HEK293 (cell line): Measurements from ENCODE around the gene TRPM8.

ENCODE experiments used
- OVOL3 ChIP-seq: fragments of 450-650 bp; formaldehyde crosslinking; IDR thresholded peaks from 2 replicates; pipeline ENCODE4 v1.5.1; 2016; ENCODE audit warnings: missing biosample characterization, missing genetic modification characterization
- SCRT2 ChIP-seq: fragments of 450-650 bp; formaldehyde crosslinking; IDR thresholded peaks from 2 replicates; pipeline ENCODE4 v1.5.1; 2016; ENCODE audit warnings: missing biosample characterization, missing genetic modification characterization
- SP7 ChIP-seq: fragments of 450-650 bp; formaldehyde crosslinking; IDR thresholded peaks from 2 replicates; pipeline ENCODE4 v1.5.1; 2016; ENCODE audit warnings: missing biosample characterization, missing genetic modification characterization
- TCF7L2 ChIP-seq: IDR thresholded peaks from 2 replicates; pipeline ENCODE4 v1.6.1; 2011; ENCODE audit warnings: low read depth, mild to moderate bottlenecking, inconsistent platforms, low read length, moderate library complexity, borderline replicate concordance
- TRIM28 ChIP-seq: IDR thresholded peaks from 2 replicates; pipeline ENCODE4 v1.6.1; 2011; ENCODE audit warnings: low read length, control low read depth, borderline replicate concordance
- ZBTB26 ChIP-seq: fragments of 450-650 bp; formaldehyde crosslinking; optimal IDR thresholded peaks from 2 replicates; pipeline ENCODE3; 2016; ENCODE audit warnings: missing biosample characterization, mild to moderate bottlenecking, missing genetic modification characterization
- ZFP41 ChIP-seq: fragments of 450-650 bp; formaldehyde crosslinking; IDR thresholded peaks from 2 replicates; pipeline ENCODE4 v1.5.1; 2016; ENCODE audit warnings: missing biosample characterization, missing genetic modification characterization, borderline replicate concordance
- ZFP69B ChIP-seq: fragments of 450-650 bp; formaldehyde crosslinking; IDR thresholded peaks from 2 replicates; pipeline ENCODE4 v1.5.1; 2016; ENCODE audit warnings: missing biosample characterization, missing genetic modification characterization
- ZNF138 ChIP-seq: fragments of 450-650 bp; formaldehyde crosslinking; IDR thresholded peaks from 2 replicates; pipeline ENCODE4 v1.5.1; 2016; ENCODE audit warnings: missing biosample characterization, missing genetic modification characterization, borderline replicate concordance
- ZNF174 ChIP-seq: fragments of 450-650 bp; formaldehyde crosslinking; IDR thresholded peaks from 2 replicates; pipeline ENCODE4 v1.5.0; 2017; ENCODE audit warnings: missing biosample characterization, mild to moderate bottlenecking, missing genetic modification characterization
- ZNF211 ChIP-seq: fragments of 450-650 bp; formaldehyde crosslinking; IDR thresholded peaks from 2 replicates; pipeline ENCODE4 v1.5.1; 2016; ENCODE audit warnings: low read depth, missing biosample characterization, missing genetic modification characterization
- ZNF26 ChIP-seq: fragments of 450-650 bp; formaldehyde crosslinking; IDR thresholded peaks from 2 replicates; pipeline ENCODE4 v1.5.1; 2016; ENCODE audit warnings: missing biosample characterization, missing genetic modification characterization
- ZNF324 ChIP-seq: fragments of 450-650 bp; formaldehyde crosslinking; IDR thresholded peaks from 2 replicates; pipeline ENCODE4 v1.5.1; 2016; ENCODE audit warnings: missing biosample characterization, missing genetic modification characterization
- ZNF416 ChIP-seq: fragments of 450-650 bp; formaldehyde crosslinking; IDR thresholded peaks from 2 replicates; pipeline ENCODE4 v1.5.1; 2016; ENCODE audit warnings: missing biosample characterization, missing genetic modification characterization
- ZNF510 ChIP-seq: fragments of 450-650 bp; formaldehyde crosslinking; IDR thresholded peaks from 2 replicates; pipeline ENCODE4 v1.5.1; 2018; ENCODE audit warnings: mild to moderate bottlenecking, missing genetic modification characterization, missing biosample characterization; ENCODE audit not compliant: insufficient replicate concordance
- ZNF548 ChIP-seq: fragments of 450-650 bp; formaldehyde crosslinking; IDR thresholded peaks from 2 replicates; pipeline ENCODE4 v1.5.1; 2016; ENCODE audit warnings: missing biosample characterization, missing genetic modification characterization
- ZNF555 ChIP-seq: fragments of 450-650 bp; formaldehyde crosslinking; conservative IDR thresholded peaks from 2 replicates; pipeline ENCODE4 v1.5.1; 2017; ENCODE audit warnings: missing biosample characterization, mild to moderate bottlenecking, missing genetic modification characterization, inconsistent platforms
- ZNF623 ChIP-seq: fragments of 450-650 bp; formaldehyde crosslinking; IDR thresholded peaks from 2 replicates; pipeline ENCODE4 v1.5.1; 2016; ENCODE audit warnings: missing biosample characterization, missing genetic modification characterization
- ZNF639 ChIP-seq: fragments of 450-650 bp; formaldehyde crosslinking; IDR thresholded peaks from 2 replicates; pipeline ENCODE4 v1.5.1; 2016; ENCODE audit warnings: missing biosample characterization, missing genetic modification characterization
- ZNF701 ChIP-seq: fragments of 450-650 bp; formaldehyde crosslinking; IDR thresholded peaks from 2 replicates; pipeline ENCODE4 v1.5.1; 2016; ENCODE audit warnings: missing biosample characterization, missing genetic modification characterization
- ZSCAN5A ChIP-seq: fragments of 450-650 bp; formaldehyde crosslinking; IDR thresholded peaks from 2 replicates; pipeline ENCODE4 v1.5.1; 2016; ENCODE audit warnings: missing biosample characterization, missing genetic modification characterization
- TF ChIP-seq, protein P1 (sequence below): fragments of 450-650 bp; formaldehyde crosslinking; conservative IDR thresholded peaks from 2 replicates; pipeline ENCODE4 v1.5.1; 2016; ENCODE audit warnings: low read depth, missing biosample characterization, missing genetic modification characterization
- TF ChIP-seq, protein P2 (sequence below): fragments of 450-650 bp; formaldehyde crosslinking; IDR thresholded peaks from 2 replicates; pipeline ENCODE4 v1.5.1; 2016; ENCODE audit warnings: missing biosample characterization, missing genetic modification characterization
- TF ChIP-seq, protein P3 (sequence below): fragments of 450-650 bp; IDR thresholded peaks from 2 replicates; pipeline ENCODE4 v1.5.1; 2018; ENCODE audit warnings: missing biosample characterization, mild to moderate bottlenecking, missing genetic modification characterization

Gene TRPM8

GRCh38 chr2:234003972-234004617 is 86.9 kb downstream of the TRPM8 start (continued):
- TF ChIP-seq, protein P1, sequence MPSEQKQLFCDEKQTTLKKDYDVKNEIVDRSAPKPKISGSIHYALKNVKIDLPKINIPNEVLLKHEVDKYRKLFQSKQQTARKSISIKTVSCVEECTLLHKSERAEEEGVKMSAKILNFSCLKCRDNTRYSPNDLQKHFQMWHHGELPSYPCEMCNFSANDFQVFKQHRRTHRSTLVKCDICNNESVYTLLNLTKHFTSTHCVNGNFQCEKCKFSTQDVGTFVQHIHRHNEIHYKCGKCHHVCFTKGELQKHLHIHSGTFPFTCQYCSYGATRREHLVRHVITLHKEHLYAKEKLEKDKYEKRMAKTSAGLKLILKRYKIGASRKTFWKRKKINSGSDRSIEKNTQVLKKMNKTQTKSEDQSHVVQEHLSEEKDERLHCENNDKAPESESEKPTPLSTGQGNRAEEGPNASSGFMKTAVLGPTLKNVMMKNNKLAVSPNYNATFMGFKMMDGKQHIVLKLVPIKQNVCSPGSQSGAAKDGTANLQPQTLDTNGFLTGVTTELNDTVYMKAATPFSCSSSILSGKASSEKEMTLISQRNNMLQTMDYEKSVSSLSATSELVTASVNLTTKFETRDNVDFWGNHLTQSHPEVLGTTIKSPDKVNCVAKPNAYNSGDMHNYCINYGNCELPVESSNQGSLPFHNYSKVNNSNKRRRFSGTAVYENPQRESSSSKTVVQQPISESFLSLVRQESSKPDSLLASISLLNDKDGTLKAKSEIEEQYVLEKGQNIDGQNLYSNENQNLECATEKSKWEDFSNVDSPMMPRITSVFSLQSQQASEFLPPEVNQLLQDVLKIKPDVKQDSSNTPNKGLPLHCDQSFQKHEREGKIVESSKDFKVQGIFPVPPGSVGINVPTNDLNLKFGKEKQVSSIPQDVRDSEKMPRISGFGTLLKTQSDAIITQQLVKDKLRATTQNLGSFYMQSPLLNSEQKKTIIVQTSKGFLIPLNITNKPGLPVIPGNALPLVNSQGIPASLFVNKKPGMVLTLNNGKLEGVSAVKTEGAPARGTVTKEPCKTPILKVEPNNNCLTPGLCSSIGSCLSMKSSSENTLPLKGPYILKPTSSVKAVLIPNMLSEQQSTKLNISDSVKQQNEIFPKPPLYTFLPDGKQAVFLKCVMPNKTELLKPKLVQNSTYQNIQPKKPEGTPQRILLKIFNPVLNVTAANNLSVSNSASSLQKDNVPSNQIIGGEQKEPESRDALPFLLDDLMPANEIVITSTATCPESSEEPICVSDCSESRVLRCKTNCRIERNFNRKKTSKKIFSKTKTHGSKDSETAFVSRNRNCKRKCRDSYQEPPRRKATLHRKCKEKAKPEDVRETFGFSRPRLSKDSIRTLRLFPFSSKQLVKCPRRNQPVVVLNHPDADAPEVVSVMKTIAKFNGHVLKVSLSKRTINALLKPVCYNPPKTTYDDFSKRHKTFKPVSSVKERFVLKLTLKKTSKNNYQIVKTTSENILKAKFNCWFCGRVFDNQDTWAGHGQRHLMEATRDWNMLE (tag by site-specific recombination) = no peak
- TF ChIP-seq ZFP41 (tag by site-specific recombination) = no peak
- TF ChIP-seq ZNF510 (tag by site-specific recombination) = no peak
- TF ChIP-seq ZNF138 (tag by site-specific recombination) = no peak
- TF ChIP-seq ZNF623 (tag by site-specific recombination) = no peak
- no peak for TF ChIP-seq ZNF211 (tag by site-specific recombination)
- no peak for TF ChIP-seq OVOL3 (tag by site-specific recombination)
- no peak for TF ChIP-seq ZNF416 (tag by site-specific recombination)
- no peak for TF ChIP-seq ZNF324
- peak; percentile 78 for TF ChIP-seq SP7 (tag by site-specific recombination)
- no peak for TF ChIP-seq TRIM28
- no peak for TF ChIP-seq ZBTB26 (tag by site-specific recombination)
- TF ChIP-seq ZNF548 (tag by site-specific recombination) = no peak
- no peak for TF ChIP-seq SCRT2 (tag by site-specific recombination)
- no peak for TF ChIP-seq ZNF555 (tag by site-specific recombination)
- no peak for TF ChIP-seq ZNF26 (tag by site-specific recombination)
- no peak for TF ChIP-seq ZNF174 (tag by site-specific recombination)
- TF ChIP-seq ZSCAN5A (tag by site-specific recombination) = no peak
- TF ChIP-seq ZFP69B (tag by site-specific recombination) = no peak
- no peak for TF ChIP-seq ZNF639
- TF ChIP-seq, protein P2, sequence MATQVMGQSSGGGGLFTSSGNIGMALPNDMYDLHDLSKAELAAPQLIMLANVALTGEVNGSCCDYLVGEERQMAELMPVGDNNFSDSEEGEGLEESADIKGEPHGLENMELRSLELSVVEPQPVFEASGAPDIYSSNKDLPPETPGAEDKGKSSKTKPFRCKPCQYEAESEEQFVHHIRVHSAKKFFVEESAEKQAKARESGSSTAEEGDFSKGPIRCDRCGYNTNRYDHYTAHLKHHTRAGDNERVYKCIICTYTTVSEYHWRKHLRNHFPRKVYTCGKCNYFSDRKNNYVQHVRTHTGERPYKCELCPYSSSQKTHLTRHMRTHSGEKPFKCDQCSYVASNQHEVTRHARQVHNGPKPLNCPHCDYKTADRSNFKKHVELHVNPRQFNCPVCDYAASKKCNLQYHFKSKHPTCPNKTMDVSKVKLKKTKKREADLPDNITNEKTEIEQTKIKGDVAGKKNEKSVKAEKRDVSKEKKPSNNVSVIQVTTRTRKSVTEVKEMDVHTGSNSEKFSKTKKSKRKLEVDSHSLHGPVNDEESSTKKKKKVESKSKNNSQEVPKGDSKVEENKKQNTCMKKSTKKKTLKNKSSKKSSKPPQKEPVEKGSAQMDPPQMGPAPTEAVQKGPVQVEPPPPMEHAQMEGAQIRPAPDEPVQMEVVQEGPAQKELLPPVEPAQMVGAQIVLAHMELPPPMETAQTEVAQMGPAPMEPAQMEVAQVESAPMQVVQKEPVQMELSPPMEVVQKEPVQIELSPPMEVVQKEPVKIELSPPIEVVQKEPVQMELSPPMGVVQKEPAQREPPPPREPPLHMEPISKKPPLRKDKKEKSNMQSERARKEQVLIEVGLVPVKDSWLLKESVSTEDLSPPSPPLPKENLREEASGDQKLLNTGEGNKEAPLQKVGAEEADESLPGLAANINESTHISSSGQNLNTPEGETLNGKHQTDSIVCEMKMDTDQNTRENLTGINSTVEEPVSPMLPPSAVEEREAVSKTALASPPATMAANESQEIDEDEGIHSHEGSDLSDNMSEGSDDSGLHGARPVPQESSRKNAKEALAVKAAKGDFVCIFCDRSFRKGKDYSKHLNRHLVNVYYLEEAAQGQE (tag by site-specific recombination) = no peak
- no peak for TF ChIP-seq ZNF701 (tag by site-specific recombination)
- TF ChIP-seq TCF7L2 = no peak
- TF ChIP-seq, protein P3, sequence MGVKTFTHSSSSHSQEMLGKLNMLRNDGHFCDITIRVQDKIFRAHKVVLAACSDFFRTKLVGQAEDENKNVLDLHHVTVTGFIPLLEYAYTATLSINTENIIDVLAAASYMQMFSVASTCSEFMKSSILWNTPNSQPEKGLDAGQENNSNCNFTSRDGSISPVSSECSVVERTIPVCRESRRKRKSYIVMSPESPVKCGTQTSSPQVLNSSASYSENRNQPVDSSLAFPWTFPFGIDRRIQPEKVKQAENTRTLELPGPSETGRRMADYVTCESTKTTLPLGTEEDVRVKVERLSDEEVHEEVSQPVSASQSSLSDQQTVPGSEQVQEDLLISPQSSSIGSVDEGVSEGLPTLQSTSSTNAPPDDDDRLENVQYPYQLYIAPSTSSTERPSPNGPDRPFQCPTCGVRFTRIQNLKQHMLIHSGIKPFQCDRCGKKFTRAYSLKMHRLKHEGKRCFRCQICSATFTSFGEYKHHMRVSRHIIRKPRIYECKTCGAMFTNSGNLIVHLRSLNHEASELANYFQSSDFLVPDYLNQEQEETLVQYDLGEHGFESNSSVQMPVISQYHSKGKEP (tag by site-specific recombination) = no peak
